Calu3 (cell line): ENCODE results near the gene DRP2. TPM values are rescaled to one million over a fixed set of nuclear protein-coding genes. Genes with fewer than 3 reads are reported as not detected.

Source experiments
- BruUV-seq: library from RNA; stranded (reverse); fragments of 400-500 nt; replicated peaks from 2 replicates; lab custom pipeline; 2021; lab: Mats Ljungman, UMichigan
- CTCF ChIA-PET: fragments of 300-600 bp; sonication (Branson Sonifier 250); formaldehyde crosslinking; loops from one replicate; lab custom pipeline; 2022; ENCODE audit warnings: antibody characterized with exemption; lab: Charles Lee
- DNase-seq: peaks from one replicate; pipeline ENCODE4 v3.0.0; 2022
- H3K27ac Mint-ChIP-seq: one replicate; pipeline ENCODE4 v1.8.0; 2022; ENCODE audit warnings: mixed read lengths; ENCODE audit not compliant: unreplicated experiment
- H3K27me3 Mint-ChIP-seq: one replicate; pipeline ENCODE4 v1.8.0; 2022; ENCODE audit warnings: mixed read lengths; ENCODE audit not compliant: unreplicated experiment
- H3K36me3 Mint-ChIP-seq: one replicate; pipeline ENCODE4 v1.8.0; 2022; ENCODE audit warnings: mild to moderate bottlenecking, moderate library complexity, mixed read lengths; ENCODE audit not compliant: insufficient read depth, unreplicated experiment
- H3K4me1 Mint-ChIP-seq: one replicate; pipeline ENCODE4 v1.8.0; 2022; ENCODE audit warnings: mild to moderate bottlenecking, low read depth, mixed read lengths; ENCODE audit not compliant: unreplicated experiment
- H3K4me3 Mint-ChIP-seq: one replicate; pipeline ENCODE4 v1.8.0; 2022; ENCODE audit warnings: mild to moderate bottlenecking, low read depth, moderate library complexity, mixed read lengths; ENCODE audit not compliant: unreplicated experiment
- H3K9me3 Mint-ChIP-seq: one replicate; pipeline ENCODE4 v1.8.0; 2022; ENCODE audit warnings: low read depth, mixed read lengths; ENCODE audit not compliant: unreplicated experiment
- CTCF ChIP-seq: fragments of 200-600 bp; IDR thresholded peaks from one replicate; pipeline ENCODE4 v1.8.0; 2022; ENCODE audit warnings: antibody characterized with exemption; ENCODE audit not compliant: unreplicated experiment
- intact Hi-C: fragments of 100-400 bp; cut with micrococcal nuclease; formaldehyde crosslinking; loops from one replicate; pipeline ENCODE4 v1.10.0; 2022; ENCODE audit not compliant: unreplicated experiment
- total RNA-seq: library from RNA; stranded (reverse); gene quantifications from 2 replicates; pipeline ENCODE4 v1.2.3, GENCODE V29; 2022

DRP2 gene
- total RNA-seq, 1 experiment from 2014 or later = 0.66 TPM

- no peaks in the 10 kb centered on the region for H3K4me1 Mint-ChIP-seq
- no peak overlapping the region for H3K4me3 Mint-ChIP-seq
- no peaks in the 10 kb centered on the region for H3K36me3 Mint-ChIP-seq
- no peaks in the 10 kb centered on the region for H3K9me3 Mint-ChIP-seq
- H3K27me3 Mint-ChIP-seq = peaks cover 51% of the 10 kb centered on the region
- no peak for DNase-seq
- CTCF ChIA-PET = no interaction called here
- no TSS peak for BruUV-seq
- H3K27ac Mint-ChIP-seq = no peak overlapping the region
- intact Hi-C loops = no loop called here
- TF ChIP-seq CTCF = no peak
Observed at GRCh38 chrX:101190736-101191135, 28.9 kb upstream of the DRP2 start.

- no peak overlapping the region for H3K4me3 Mint-ChIP-seq
- intact Hi-C loops = no loop called here
- peaks cover 51% of the 10 kb centered on the region for H3K27me3 Mint-ChIP-seq
- no TSS peak for BruUV-seq
- CTCF ChIA-PET = no interaction called here
- no peak overlapping the region for H3K27ac Mint-ChIP-seq
- no peak for TF ChIP-seq CTCF
- no peak for DNase-seq
- no peaks in the 10 kb centered on the region for H3K9me3 Mint-ChIP-seq
- no peaks in the 10 kb centered on the region for H3K4me1 Mint-ChIP-seq
- no peaks in the 10 kb centered on the region for H3K36me3 Mint-ChIP-seq
Observed at GRCh38 chrX:101191217-101191750, 28.3 kb upstream of the DRP2 start.

- H3K27ac Mint-ChIP-seq = no peak overlapping the region
- intact Hi-C loops = no loop called here
- no peaks in the 10 kb centered on the region for H3K4me1 Mint-ChIP-seq
- BruUV-seq = no TSS peak
- no peaks in the 10 kb centered on the region for H3K9me3 Mint-ChIP-seq
- no peak for TF ChIP-seq CTCF
- H3K27me3 Mint-ChIP-seq = peaks cover 14% of the 10 kb centered on the region
- no peaks in the 10 kb centered on the region for H3K36me3 Mint-ChIP-seq
- CTCF ChIA-PET = no interaction called here
- DNase-seq = no peak
- no peak overlapping the region for H3K4me3 Mint-ChIP-seq
Observed at GRCh38 chrX:101195442-101196173, 24.0 kb upstream of the DRP2 start.

- Mint-ChIP-seq H3K36me3 (no peaks in the 10 kb centered on the region), H3K27ac (no peak overlapping the region), H3K27me3 (no peaks in the 10 kb centered on the region), H3K4me3 (no peak overlapping the region), H3K4me1 (no peaks in the 10 kb centered on the region), H3K9me3 (no peaks in the 10 kb centered on the region)
- no TSS peak for BruUV-seq
- intact Hi-C loops = no loop called here
- CTCF ChIA-PET = no interaction called here
- TF ChIP-seq CTCF = no peak
- no peak for DNase-seq
Observed at GRCh38 chrX:101203761-101204351, 15.7 kb upstream of the DRP2 start.
